ENCODE results near the gene SPEG.

Gene SPEG

GRCh38 chr2:219401606-219402005, 33.0 kb upstream of the SPEG start:
- no peak for TF ChIP-seq CTCF (IDR thresholded peaks at IDR 0.05)

GRCh38 chr2:219402665-219403515, 31.8 kb upstream of the SPEG start:
- peak; percentile 91 for TF ChIP-seq CTCF (IDR thresholded peaks at IDR 0.05)

- no peak for TF ChIP-seq CTCF (IDR thresholded peaks at IDR 0.05)
Observed at GRCh38 chr2:219403861-219404260, 30.8 kb upstream of the SPEG start.

- TF ChIP-seq CTCF (IDR thresholded peaks at IDR 0.05): no peak
Observed at GRCh38 chr2:219404291-219404910, 30.2 kb upstream of the SPEG start.

- no peak for TF ChIP-seq CTCF (IDR thresholded peaks at IDR 0.05)
Observed at GRCh38 chr2:219404954-219405353, 29.7 kb upstream of the SPEG start.

GRCh38 chr2:219405451-219405850, 29.2 kb upstream of the SPEG start:
- no peak for TF ChIP-seq CTCF (IDR thresholded peaks at IDR 0.05)

- TF ChIP-seq CTCF (IDR thresholded peaks at IDR 0.05): no peak
Observed at GRCh38 chr2:219405958-219406860, 28.4 kb upstream of the SPEG start.
